NCI-H2227 treated with DMSO at 0.1 percent for 48 hours (cell line): ENCODE measurements around the gene MAP4.
"Not testable (repeated sequence)": the region's sequence is repeated elsewhere in the genome, so short reads cannot be mapped to it uniquely, and the experiment has no call there.

Experiments
- DNase-seq: peaks from one replicate; lab custom pipeline; 2025; lab: John Stamatoyannopoulos, UW

MAP4 gene, protein sequence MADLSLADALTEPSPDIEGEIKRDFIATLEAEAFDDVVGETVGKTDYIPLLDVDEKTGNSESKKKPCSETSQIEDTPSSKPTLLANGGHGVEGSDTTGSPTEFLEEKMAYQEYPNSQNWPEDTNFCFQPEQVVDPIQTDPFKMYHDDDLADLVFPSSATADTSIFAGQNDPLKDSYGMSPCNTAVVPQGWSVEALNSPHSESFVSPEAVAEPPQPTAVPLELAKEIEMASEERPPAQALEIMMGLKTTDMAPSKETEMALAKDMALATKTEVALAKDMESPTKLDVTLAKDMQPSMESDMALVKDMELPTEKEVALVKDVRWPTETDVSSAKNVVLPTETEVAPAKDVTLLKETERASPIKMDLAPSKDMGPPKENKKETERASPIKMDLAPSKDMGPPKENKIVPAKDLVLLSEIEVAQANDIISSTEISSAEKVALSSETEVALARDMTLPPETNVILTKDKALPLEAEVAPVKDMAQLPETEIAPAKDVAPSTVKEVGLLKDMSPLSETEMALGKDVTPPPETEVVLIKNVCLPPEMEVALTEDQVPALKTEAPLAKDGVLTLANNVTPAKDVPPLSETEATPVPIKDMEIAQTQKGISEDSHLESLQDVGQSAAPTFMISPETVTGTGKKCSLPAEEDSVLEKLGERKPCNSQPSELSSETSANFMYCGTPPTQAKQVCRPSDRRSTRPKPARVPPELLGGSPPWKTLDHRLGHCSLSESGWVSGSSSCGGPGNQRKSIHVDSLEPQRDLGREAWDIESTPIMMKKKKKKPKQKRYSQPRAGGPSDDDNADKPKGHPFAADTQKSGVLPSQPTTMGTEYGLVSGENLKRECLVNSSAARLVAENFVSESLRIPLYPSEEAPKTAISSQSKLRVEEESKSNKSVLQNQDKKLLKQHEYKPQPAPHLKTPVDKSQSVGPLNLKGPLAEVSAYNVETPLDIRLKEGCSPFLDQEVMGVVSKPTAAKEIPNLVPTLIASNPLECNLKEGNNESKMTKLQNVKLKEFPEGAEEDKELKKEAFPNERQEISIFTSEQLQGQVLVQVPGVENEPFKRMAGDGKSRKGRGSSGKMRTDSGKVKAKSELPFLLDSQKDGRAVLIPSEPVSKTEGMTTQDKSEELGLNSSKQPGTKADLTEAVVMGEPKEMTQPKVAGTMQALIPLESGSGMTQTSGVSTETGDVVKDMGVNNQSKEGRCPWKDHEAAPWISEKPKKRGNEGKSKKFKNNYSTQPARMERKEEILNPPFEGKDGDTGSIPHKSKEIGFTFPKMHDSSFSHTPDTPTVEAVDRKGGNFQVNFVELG (N-terminal part only)

DNA sequence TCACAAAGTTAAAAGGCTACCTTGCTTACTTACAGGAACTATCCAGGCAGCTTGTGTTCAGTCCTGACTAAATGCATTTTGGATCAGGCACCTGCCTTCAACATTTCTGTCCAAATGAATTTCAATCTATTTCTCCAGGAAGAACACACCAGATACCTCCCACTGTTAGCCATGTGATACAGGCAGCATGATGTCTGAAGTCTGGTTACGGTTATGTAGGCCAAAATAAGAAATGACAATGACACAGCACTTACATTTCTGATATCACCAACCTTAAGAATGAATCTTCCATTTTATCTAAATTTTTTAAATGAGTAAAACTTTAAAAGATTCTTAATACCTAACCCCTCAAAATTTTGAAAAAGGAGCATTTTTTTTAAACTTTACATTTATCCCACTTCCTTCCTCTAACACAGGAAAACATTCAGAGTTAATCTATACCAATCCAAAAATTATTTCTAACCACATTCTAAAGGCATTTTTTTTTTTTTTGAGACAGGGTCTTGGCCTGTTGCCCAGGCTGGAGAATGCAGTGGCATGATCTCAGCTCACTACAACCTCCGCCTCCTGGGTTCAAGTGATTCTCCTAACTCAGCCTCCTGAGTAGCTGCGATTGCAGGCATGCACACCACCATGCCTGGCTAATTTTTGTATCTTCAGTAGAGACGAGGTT, at the start of gene MAP4:
MAP4 (minus strand) TSS at position 116 of the 673 bp plus-strand sequence. CDS start 17,556 bp downstream, outside the sequence.
- DNase-seq, result no peak

DNA sequence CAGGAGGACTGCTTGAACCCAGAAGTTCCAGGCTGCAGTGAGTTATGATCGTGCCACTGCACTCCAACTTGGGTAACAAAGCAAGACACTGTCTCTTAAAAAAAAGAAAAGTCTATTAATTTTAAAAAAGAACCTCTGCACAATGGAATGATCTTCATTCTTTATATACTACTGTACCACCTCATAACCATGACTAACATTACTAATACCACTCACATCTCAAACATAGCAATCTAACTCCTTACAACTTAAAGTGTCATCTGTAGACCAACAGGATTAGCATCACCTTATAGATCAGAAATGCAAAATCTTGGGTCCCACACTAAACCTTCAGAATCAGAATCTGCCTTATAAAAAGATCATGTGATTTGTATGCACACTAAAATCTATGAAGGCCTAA, 48.8 kb upstream of the MAP4 start:
- DNase-seq, result no peak

DNA sequence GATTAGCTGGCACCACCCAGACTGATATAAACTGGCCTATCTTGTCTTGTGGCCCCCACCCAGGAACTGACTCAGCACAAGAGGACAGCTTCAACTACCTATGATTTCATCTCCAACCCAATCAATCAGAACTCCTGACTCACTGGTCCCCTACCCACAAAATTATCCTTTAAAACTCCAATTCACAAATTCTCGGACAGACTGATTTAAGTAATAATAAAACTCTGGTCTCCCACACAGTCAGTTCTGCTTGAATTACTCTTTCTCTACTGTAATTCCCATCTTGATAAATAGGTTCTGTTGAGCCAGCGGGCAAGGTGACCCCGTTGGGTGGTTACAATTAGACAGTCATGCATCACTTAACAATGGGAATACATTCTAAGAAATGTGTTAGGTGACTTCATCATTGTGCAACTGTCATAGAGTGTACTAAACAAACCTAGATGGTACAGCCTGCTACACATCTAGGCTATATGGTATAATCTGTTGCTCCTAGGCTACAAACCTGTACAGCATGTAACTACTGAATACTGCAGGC, 48.1 kb upstream of the MAP4 start:
- no peak for DNase-seq

DNA sequence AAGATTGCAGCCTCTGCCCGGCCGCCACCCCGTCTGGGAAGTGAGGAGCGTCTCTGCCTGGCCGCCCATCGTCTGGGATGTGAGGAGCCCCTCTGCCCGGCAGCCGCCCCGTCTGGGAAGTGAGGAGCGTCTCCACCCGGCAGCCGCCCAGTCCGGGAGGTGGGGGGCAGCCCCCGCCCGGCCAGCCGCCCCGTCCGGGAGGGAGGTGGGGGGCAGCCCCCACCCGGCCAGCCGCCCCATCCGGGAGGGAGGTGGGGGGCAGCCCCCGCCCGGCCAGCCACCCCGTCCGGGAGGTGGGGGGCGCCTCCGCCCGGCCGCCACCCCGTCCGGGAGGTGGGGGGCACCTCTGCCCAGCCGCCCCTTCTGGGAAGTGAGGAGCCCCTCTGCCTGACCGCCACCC, 45.4 kb upstream of the MAP4 start:
- DNase-seq, result not testable (repeated sequence)

DNA sequence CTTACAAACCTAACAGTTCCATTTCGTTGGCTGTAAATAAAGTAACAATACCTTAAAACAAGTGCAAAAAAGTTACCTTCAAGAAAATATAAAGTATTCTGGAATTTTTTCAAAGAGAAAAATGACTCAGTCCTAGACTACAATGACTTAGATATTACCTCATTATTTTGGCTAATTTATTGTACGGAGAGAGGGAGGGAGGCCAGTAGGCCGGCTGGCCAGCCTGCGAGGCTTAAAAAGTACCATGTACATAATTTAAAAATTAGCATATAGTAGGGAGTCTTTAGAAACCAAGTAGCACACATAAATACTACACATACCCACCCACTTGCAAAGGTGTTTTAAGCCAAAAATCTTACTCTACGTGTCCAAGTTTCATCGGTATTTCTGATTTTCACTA, 41.9 kb upstream of the MAP4 start:
- no peak for DNase-seq

DNA sequence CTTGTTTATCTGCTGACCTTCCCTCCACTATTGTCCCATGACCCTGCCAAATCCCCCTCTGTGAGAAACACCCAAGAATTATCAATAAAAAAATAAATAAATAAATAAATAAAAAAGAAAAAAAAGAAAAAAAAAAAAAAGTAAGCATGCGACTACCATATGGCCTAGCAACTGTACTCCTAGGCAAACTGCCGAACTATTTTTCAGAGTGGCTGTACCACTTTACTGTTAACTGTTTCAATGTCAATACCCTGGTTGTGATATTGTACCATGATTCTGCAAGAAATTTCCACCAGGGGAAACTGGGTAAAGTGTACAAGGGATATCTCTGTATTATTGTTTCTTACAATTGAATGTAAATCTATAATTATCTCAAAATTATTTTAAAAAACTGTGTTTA, 41.3 kb upstream of the MAP4 start:
- DNase-seq, result no peak

DNA sequence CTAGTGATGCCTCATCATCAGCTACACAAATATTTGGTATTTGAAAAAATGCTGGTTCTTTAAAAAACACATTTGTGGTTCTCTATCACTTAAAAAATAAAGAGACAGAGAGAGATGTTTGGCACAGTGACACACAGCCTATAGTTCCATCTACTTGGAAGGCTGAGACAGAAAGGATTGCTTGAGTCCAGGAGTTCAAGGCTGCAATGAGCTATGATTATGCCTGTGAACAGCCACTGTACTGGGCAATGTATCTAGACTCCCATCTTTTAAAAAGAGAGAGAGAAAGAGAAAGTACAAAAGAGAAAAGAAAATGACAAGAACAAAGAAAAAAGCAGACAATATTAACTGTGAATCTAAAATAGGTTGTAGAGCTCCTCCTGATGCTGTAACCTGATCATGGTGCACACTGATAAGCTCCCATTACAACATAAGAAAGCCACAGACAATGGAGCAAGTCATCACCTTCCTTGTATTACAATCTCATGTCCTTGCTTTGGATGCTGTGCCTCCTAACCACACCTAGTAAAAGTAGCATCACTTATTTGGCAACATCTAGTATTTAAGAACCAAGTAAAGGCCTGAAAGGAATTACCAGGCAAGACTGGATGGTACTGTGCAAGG, 31.7 kb upstream of the MAP4 start:
- DNase-seq, result no peak

DNA sequence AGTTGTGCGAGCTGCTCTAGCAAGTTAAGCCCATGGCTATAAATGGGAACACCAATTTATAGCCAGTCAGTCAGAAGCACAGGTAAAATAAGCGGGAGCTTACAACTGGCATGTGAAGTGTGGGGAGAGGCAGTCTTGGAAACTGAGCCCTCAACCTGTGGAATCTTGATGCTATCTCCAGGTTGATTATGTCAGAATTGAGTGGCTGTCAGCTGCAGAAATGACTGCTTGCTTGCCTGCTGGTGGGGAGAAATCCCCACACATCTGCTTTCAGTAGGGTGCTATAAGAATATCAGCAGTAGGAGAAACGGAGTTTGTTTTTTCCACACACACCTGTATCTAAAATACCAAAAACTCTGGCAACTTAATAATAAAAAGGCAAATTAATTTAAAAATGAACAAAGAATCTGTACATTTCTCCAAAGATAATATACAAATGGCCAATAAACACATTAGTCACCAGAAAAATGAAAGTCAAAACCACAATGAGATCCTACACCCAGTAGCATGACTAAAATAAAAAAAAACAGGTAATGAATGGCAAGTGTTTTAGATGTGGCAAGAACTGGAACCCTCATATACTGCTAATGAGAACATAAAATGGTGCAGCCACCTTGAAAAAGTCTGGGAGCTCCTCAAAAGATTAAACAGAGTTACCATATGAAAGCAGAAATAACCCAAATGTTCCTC, 26.0 kb upstream of the MAP4 start:
- no peak for DNase-seq

DNA sequence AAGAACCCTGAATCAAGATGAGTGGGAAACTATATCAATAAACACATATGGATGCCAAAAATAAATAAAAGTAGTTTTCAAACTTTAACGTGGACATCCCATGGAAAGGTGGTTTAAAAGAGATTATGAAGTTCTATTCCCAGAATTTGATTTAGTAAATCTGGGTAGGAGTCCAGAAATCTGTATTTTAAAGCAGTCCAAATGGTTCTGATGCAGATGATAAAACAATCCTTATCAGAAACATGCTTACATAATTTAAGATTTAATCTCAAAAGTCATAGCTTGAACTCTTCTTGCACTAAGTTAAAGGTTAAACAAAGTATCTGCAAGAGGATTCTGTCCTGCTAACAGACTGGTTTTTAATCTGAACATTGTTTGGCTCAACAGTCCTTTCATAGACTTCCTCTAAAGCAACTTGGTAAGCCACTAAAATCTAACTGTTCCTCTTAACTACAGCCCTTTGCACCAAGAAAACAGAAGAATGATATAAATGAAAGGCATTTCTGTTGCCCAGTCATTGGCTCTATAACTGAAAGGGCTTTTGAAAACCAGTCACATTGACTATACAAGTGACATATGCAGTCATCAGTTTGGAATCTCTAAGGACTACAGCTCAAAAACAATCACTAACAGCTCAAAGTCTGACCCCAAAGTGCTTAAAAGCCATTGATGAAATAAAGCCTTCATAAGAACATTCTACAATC, 23.4 kb upstream of the MAP4 start:
- no peak for DNase-seq

DNA sequence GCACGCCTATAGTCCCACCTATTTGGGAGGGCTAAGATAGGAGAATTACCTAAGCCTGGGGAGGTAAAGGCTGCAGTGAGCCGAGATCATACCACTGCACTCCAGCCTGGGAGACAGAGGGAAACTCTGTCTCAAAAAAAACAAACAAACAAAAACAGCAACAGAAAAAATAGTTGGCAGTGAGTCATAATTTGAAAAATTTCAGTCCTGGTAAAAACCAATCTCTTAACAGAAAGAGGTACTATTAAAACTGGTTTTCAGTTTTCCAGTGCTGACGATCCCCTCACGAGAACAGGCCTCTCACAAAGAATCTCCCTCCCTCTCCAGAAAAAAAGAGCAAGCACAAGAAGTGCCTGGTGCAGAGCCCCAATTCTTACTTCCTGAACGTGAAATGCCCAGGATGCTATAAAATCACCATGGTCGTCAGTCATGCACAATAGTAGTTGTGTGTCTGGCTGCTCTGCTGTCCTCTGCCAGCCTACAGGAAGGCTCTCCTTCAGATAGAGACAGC, 22.8 kb upstream of the MAP4 start:
- no peak for DNase-seq

DNA sequence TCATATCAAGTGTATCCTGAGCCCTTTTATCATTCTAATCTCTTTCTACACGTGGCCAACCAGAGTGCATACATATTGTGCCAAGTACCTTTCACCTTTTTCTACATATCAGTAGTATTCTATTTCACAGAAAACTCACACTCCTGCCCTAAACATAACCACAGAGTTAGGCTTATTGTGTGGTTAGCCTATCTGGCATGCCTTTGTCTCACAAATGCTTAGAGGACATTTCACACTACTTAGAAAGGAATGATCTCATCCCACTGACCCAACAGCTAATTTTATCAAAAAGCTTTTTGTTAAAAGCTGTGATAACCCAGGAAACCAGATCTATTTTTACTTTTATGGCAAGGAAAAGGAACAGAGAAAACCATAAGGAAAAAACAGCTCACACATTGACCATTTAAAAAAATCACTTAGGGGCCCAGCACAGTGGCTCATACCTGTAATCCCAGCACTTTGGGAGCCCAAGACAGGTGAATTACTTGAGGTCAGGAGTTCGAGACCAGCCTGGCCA, 17.8 kb upstream of the MAP4 start:
- DNase-seq, result no peak

DNA sequence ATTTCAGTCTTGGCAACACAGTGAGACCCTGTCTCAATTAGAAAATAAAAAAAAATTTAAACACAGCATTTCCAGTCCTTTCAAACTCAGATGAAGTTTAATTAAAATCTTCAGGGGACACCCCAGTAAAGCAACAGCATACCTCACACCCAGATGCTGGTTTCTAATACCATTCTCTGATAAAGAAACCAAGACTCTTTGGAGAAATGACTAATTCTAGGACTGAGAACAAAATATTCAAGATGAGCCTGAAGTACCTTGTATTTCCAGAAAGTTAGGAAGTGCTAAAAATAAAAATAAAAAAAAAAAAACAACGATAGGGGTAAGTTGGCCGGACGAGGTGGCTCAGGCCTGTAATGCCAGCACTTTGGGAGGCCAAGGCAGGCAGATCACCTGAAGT, 14.0 kb upstream of the MAP4 start:
- DNase-seq, result no peak

DNA sequence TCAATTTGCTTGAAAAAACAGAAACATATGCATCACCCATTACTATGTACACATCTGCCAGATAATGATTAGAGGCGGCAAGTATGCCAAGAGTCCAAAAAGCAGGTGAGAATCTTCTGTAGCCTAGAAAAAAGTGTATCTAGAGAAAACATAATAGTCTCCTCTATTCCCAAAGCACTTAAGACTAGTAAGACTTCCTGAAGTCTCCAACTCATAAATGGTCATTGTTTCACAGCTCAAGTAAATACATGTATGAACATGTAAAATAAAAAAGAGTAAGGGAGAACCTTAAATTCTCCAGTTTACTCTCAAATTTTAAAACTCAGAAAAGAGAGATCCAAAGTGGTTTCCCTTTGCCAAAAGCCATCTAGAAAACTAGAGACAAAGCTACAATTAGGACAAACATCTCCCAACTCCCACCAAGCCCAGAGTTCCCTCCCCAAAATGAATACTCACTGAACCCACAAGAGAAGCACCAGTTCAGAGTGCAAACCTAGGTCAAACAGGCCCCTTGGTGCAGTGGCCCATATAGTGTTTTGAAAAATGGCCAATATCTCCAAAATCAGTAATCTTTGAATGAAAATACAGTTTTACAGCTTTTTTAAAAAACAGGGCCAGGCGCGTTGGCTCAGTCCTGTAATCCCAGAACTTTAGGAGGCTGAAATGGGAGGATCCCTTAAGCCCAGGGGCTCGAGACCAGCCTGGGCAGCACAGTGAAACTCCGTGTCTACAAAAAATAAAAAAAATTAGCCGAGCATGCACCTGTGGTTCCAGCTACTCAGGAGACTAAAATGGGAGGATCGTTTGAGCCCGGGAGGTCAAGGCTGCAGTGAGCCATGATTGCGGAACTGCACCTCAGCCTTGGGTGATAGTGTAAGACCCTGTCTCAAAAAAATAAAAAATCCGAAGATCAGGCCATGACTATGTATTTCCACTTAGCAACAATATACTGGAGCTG, 11.0 kb upstream of the MAP4 start:
- DNase-seq, result no peak

DNA sequence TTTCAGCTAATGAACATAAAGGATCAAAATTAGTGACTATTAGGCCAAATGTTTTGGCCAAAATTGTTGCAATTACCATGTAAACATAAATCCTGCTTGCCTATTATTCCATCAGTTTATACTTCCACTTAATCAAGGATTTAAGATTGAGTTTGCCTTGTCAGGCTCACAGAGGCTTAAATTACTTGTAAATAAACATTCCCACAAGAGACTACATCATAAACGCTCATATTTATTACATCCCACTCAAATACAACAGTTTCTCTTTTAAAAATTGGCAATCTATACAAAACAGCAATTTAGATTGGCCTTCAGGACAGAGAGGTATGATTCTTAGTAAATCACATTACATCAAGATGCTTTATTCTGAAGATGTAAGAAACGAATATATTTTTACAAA, 9.9 kb upstream of the MAP4 start:
- no peak for DNase-seq

DNA sequence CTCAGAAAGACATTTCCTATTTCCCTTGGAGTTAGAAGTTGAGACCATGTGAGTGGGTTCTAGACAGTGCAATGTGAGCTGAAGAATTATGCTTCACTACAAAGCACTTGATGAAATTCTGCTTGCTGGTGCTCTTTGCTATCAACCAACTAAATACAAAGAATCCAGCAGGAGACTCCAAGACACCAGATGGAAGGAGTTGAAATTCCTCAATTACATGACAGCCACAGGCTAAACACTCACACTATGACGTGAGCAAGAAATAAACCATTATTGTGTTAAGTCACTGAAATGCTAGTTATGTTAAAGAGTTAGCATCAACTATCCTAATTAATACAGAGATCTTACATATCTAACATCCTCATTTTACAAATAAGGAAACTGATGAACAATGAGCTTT, 8.2 kb upstream of the MAP4 start:
- DNase-seq, result no peak

DNA sequence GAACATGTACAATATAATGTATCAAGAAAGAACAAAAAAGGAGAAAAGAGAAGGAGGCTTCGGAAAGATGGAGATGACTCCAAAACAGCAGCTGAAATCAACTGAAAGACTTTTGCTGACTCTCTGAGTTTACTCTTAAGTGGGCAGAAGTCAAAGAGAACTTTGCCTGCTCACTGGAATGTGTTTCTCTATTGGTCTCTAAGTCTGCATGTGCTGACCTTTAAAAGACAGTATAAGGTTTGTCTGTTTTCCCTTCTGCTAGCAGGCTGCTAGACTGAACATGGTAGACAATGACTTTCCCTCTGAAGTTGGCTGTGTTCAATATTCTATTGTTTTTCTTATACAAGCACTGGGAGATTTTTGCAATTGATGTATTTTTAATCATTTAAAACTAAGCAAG, 7.2 kb upstream of the MAP4 start:
- no peak for DNase-seq

DNA sequence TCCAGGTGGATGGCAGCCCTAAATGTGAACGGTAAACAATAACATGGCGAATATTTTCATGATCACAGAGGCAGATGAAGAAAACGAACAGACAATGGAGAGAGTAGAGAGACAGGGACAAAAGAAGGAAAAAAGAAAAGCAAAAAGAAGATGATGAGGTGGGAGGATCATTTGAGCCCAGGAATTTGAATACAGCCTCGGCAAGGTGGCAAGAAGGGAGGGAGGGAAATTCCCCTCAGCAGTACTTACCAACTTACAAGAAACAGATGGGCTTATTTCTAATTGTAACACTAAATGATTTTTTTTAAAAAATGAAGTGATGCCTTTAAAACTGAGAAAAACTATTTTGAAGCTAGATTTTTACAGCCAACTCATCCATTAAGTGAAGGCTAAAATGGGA, 6.0 kb upstream of the MAP4 start:
- no peak for DNase-seq

DNA sequence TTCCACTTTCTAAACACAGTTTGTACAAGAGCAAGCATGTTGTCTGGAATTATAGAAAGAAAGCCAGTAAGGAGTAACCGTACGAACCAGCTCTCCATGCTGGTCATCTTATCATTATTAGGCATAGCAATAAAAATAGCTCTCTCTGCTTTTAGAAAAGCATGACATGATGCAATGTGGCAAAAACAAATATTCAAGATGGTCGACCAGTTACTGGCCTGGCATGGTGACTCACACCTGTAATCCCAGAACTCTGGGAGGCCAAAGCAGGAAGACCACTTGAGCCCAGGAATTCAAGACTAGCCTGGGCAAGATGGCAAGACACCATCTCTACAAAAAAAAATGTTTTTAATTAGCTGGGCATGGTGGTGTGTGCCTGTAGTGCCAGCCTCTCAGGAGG, 2.6 kb upstream of the MAP4 start:
- no peak for DNase-seq
